Esophagus squamous epithelium (tissue), 5 donors: ENCODE measurements around the gene PMFBP1. TPM values are rescaled to one million over a fixed set of nuclear protein-coding genes. Genes with fewer than 3 reads are reported as not detected.
A peak's percentile ranks its signal among the peaks of the same experiment; 100 is the strongest.

Experiments used
- DNase-seq: peaks from one replicate; lab custom pipeline; 2025; lab: John Stamatoyannopoulos, UW
- H3K27ac ChIP-seq, 4 donors: fragments of 200-600 bp; sonication (generic); one replicate each; pipeline ENCODE4 v1.5.1; 2016 to 2019; ENCODE audit warnings: mild to moderate bottlenecking in 1 of 4
- H3K27me3 ChIP-seq, 4 donors: fragments of 200-600 bp; sonication (generic); 1 replicate in 3 of 4; 2 replicates in 1 of 4; pipeline versions ENCODE4 v1.5.1 to v1.6.0; 2017 to 2021; ENCODE audit warnings: antibody characterized with exemption in 1 of 4
- H3K36me3 ChIP-seq, 3 donors: fragments of 200-600 bp; sonication (generic); one replicate each; pipeline ENCODE4 v1.5.1; 2016 to 2019
- H3K4me1 ChIP-seq, 3 donors: fragments of 200-600 bp; sonication (generic); one replicate each; pipeline ENCODE4 v1.5.1; 2017 to 2019
- H3K4me3 ChIP-seq, 4 donors: fragments of 200-600 bp; sonication (generic); 1 replicate in 3 of 4; 2 replicates in 1 of 4; pipeline ENCODE4 v1.5.1; 2016 to 2019; ENCODE audit warnings: mild to moderate bottlenecking in 2 of 4, moderate library complexity in 1 of 4
- H3K9me3 ChIP-seq, 3 donors: fragments of 200-600 bp; sonication (generic); one replicate each; pipeline ENCODE4 v1.5.1; 2016 to 2019
- POLR2A ChIP-seq, 4 donors: fragments of 450-650 bp; IDR thresholded peaks; one replicate each; pipeline ENCODE4 v1.6.1; 2017; ENCODE audit warnings: antibody characterized with exemption in 4 of 4, mild to moderate bottlenecking in 4 of 4, moderate library complexity in 3 of 4
- WGBS, 2 donors: methylation state at CpG; one replicate each; pipeline ENCODE4 v1.1.5; 2018; 5-methylcytosine and 5-hydroxymethylcytosine counted together
- intact Hi-C: fragments of 100-400 bp; cut with DNase I; formaldehyde crosslinking; loops from one replicate; pipeline ENCODE4 v1.15.0; 2022
- total RNA-seq, 4 donors: library from RNA; depleted of rRNA; stranded (reverse); fragments of >200 nt; gene quantifications; one replicate each; pipeline ENCODE4 v1.1.0, GENCODE V29; 2016
- TF ChIP-seq, protein P1 (sequence below), 6 experiments: fragments of 450-650 bp in 4 of 6; fragments of 200-600 bp in 2 of 6; sonication (generic) in 2 of 6; IDR thresholded peaks; one replicate each; pipeline ENCODE4 v1.5.1; 2016 to 2019; ENCODE audit warnings: antibody characterized with exemption in 6 of 6, mild to moderate bottlenecking in 4 of 6, moderate library complexity in 4 of 6
- donor health status: DM: yes; HTN: yes; CAD: no.

The PMFBP1 gene
- total RNA-seq, 4 donors from 2014 or later: 1.1 to 2.0 (median 1.4) TPM

- no peaks in the 10 kb centered on the region for H3K27me3 ChIP-seq
- intact Hi-C loops: no loop called here
- TF ChIP-seq POLR2A (IDR thresholded peaks at IDR 0.05): no peak
- TF ChIP-seq, protein P1, sequence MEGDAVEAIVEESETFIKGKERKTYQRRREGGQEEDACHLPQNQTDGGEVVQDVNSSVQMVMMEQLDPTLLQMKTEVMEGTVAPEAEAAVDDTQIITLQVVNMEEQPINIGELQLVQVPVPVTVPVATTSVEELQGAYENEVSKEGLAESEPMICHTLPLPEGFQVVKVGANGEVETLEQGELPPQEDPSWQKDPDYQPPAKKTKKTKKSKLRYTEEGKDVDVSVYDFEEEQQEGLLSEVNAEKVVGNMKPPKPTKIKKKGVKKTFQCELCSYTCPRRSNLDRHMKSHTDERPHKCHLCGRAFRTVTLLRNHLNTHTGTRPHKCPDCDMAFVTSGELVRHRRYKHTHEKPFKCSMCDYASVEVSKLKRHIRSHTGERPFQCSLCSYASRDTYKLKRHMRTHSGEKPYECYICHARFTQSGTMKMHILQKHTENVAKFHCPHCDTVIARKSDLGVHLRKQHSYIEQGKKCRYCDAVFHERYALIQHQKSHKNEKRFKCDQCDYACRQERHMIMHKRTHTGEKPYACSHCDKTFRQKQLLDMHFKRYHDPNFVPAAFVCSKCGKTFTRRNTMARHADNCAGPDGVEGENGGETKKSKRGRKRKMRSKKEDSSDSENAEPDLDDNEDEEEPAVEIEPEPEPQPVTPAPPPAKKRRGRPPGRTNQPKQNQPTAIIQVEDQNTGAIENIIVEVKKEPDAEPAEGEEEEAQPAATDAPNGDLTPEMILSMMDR (IDR thresholded peaks at IDR 0.05): no peak
- H3K9me3 ChIP-seq: no peaks in the 10 kb centered on the region
- peaks cover 69 to 100% (median 96%) of the 10 kb centered on the region in 3 donors for H3K36me3 ChIP-seq
- no peak for DNase-seq
- WGBS, 2 donors: 83 to 90% methylated on average over 1 to 11 of the region's 17 CpGs
- H3K4me1 ChIP-seq: no peaks in the 10 kb centered on the region
- no peak overlapping the region for H3K27ac ChIP-seq
- no peak overlapping the region for H3K4me3 ChIP-seq
Measured at GRCh38 chr16:72107371-72107770, 64.6 kb downstream of the PMFBP1 start.

DNA sequence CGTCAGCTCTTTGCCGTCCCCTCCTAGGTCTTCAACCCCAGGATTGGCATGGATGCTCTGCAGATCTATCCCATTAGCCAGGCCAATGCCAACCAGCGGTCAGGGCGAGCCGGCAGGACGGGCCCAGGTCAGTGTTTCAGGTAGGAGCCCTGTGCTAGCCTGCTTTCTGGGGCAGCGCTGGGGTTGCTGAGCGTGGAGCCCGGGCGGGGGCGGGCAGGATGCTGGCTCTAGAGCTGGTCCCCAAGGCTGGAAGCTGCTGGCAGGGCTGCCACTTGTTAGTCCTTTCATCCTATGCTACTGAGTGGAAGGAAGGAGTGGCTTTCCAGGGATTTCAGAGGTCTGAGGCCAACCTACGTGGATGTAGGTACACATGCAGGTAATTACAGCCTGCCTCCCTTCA is 66.0 kb downstream of the PMFBP1 start:
- no peak overlapping the region for H3K4me3 ChIP-seq
- H3K9me3 ChIP-seq: no peaks in the 10 kb centered on the region
- H3K27me3 ChIP-seq: no peaks in the 10 kb centered on the region
- WGBS, 2 donors: 93 to 100% methylated on average over 3 to 4 of the region's 12 CpGs
- TF ChIP-seq, protein P1 (IDR thresholded peaks at IDR 0.05): no peak
- TF ChIP-seq POLR2A (IDR thresholded peaks at IDR 0.05): no peak
- intact Hi-C loops: no loop called here
- no peak overlapping the region for H3K27ac ChIP-seq
- no peak for DNase-seq
- H3K36me3 ChIP-seq: peaks cover 70 to 100% (median 93%) of the 10 kb centered on the region in 3 donors
- H3K4me1 ChIP-seq: no peaks in the 10 kb centered on the region

DNA sequence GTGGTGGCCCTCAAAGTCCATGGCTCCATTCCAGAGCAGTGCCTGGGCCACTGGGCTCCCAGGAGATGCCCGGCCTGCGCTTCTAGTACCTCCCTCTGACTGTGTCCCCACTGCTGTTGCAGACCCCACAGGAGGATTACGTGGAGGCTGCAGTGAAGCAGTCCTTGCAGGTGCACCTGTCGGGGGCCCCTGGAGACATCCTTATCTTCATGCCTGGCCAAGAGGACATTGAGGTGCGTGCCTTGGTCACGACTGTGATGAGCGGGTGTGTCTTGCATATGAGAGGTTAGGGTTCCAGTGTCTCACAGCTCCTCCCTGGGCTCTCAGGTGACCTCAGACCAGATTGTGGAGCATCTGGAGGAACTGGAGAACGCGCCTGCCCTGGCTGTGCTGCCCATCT is 67.0 kb downstream of the PMFBP1 start:
- no peak for DNase-seq
- Histone ChIP-seq H3K9me3 (no peaks in the 10 kb centered on the region), H3K36me3 (peaks cover 70 to 100% (median 93%) of the 10 kb centered on the region in 3 donors), H3K4me1 (no peaks in the 10 kb centered on the region), H3K4me3 (no peak overlapping the region), H3K27me3 (no peaks in the 10 kb centered on the region), H3K27ac (no peak overlapping the region)
- TF ChIP-seq POLR2A (IDR thresholded peaks at IDR 0.05): no peak
- TF ChIP-seq, protein P1 (IDR thresholded peaks at IDR 0.05): no peak
- intact Hi-C loops: no loop called here
- WGBS, 2 donors: 100% methylated on average over 2 of the region's 9 CpGs; no CpG with 5 or more reads in 1 of the 2 donors

- Histone ChIP-seq H3K36me3 (peaks cover 54 to 100% (median 76%) of the 10 kb centered on the region in 3 donors), H3K27ac (no peak overlapping the region), H3K4me3 (no peak overlapping the region), H3K9me3 (no peaks in the 10 kb centered on the region), H3K4me1 (peaks cover 0 to under 1% (median 0%) of the 10 kb centered on the region in 3 donors), H3K27me3 (no peaks in the 10 kb centered on the region)
- intact Hi-C loops: no loop called here
- TF ChIP-seq POLR2A (IDR thresholded peaks at IDR 0.05): no peak
- TF ChIP-seq, protein P1 (IDR thresholded peaks at IDR 0.05): no peak
- DNase-seq: no peak
- WGBS, 2 donors: 91 to 100% methylated on average over 1 to 9 of the region's 10 CpGs
Measured at GRCh38 chr16:72101195-72101594, 70.8 kb downstream of the PMFBP1 start.

- no peak for TF ChIP-seq POLR2A (IDR thresholded peaks at IDR 0.05)
- TF ChIP-seq, protein P1 (IDR thresholded peaks at IDR 0.05): peak in 5 of 6 experiments; percentile 28 to 64 (median 39)
- intact Hi-C loops: no loop called here
Measured at GRCh38 chr16:72099377-72099818, 72.6 kb downstream of the PMFBP1 start.

More at GRCh38 chr16:72099377-72099818, 72.6 kb downstream of the PMFBP1 start:
- Histone ChIP-seq H3K9me3 (no peaks in the 10 kb centered on the region), H3K4me3 (no peak overlapping the region), H3K27ac (no peak overlapping the region), H3K4me1 (peaks cover 8 to 19% (median 10%) of the 10 kb centered on the region in 3 donors), H3K36me3 (peaks cover 38 to 86% (median 58%) of the 10 kb centered on the region in 3 donors), H3K27me3 (no peaks in the 10 kb centered on the region)
- WGBS, 2 donors: 66 to 76% methylated on average over 8 to 11 of the region's 12 CpGs
- DNase-seq: no peak
